ENCODE measurements around the gene CAV1.

CAV1 gene

GRCh38 chr7:116501425-116502167 lies 23.2 kb upstream of the CAV1 start:
- H3K4me3 ChIP-seq (replicated peaks; ENCODE audit: low read depth, low read length), result no peak overlapping the region
- TF ChIP-seq, protein P1, sequence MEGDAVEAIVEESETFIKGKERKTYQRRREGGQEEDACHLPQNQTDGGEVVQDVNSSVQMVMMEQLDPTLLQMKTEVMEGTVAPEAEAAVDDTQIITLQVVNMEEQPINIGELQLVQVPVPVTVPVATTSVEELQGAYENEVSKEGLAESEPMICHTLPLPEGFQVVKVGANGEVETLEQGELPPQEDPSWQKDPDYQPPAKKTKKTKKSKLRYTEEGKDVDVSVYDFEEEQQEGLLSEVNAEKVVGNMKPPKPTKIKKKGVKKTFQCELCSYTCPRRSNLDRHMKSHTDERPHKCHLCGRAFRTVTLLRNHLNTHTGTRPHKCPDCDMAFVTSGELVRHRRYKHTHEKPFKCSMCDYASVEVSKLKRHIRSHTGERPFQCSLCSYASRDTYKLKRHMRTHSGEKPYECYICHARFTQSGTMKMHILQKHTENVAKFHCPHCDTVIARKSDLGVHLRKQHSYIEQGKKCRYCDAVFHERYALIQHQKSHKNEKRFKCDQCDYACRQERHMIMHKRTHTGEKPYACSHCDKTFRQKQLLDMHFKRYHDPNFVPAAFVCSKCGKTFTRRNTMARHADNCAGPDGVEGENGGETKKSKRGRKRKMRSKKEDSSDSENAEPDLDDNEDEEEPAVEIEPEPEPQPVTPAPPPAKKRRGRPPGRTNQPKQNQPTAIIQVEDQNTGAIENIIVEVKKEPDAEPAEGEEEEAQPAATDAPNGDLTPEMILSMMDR (IDR thresholded peaks at IDR 0.05; ENCODE audit: insufficient read depth, low read length, poor library complexity, severe bottlenecking), result no peak

DNA sequence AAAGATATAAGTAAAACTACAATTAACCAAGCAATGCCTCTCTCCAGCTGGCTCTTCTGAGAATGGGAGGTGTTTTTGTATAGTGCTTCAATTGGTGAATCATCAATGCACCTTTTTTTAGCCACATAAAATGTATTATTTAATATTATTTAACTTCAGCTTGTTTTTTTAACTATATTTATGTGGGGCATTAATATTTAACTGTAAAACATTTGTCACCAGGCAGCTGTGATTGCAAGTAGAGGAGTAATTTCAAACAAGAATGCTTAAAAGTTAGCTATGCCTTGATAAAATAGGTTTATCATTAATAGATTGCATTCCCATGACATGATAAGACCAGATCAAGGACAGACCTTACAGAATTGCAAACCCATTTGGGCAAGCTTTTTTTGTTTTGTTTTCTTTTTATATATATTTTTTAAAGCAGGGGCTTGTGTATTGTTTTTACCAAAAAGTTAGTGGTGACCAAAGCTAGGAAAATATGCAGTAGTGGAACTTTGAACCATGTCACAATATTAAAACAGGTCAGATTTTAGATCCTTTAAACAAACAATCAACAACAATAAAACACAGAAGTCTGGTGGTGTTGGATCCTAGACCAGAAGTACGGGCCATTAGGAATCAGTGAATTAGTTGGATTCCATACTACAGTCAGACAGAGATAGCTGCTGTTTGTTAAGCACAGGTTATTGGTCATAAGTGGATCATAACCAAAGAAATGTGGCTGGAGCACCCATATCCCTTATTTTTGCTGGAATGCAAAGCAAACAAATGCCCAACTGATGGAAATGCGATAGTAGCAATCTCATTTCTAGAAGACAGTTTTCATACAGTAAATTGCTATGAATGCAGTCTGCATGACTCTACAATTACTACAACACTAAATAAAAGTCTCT lies 22.4 kb upstream of the CAV1 start:
- Histone ChIP-seq H3K27me3 (replicated peaks; ENCODE audit: control insufficient read depth, insufficient read depth, low read length) (peaks cover 2% of the 10 kb centered on the region), H3K4me3 (replicated peaks; ENCODE audit: low read depth, low read length) (no peak overlapping the region), H3K36me3 (ENCODE audit: control insufficient read depth, insufficient read depth, low read length) (no peaks in the 10 kb centered on the region)
- no peak for DNase-seq (ENCODE audit: extremely low read depth, insufficient read length)
- TF ChIP-seq, protein P1 (IDR thresholded peaks at IDR 0.05; ENCODE audit: insufficient read depth, low read length, poor library complexity, severe bottlenecking), result no peak

More at GRCh38 chr7:116501425-116502167, 23.2 kb upstream of the CAV1 start:
- no peak for DNase-seq (ENCODE audit: extremely low read depth, insufficient read length)
- H3K27me3 ChIP-seq (replicated peaks; ENCODE audit: control insufficient read depth, insufficient read depth, low read length), result peaks cover 2% of the 10 kb centered on the region
- H3K36me3 ChIP-seq (ENCODE audit: control insufficient read depth, insufficient read depth, low read length), result no peaks in the 10 kb centered on the region

DNA sequence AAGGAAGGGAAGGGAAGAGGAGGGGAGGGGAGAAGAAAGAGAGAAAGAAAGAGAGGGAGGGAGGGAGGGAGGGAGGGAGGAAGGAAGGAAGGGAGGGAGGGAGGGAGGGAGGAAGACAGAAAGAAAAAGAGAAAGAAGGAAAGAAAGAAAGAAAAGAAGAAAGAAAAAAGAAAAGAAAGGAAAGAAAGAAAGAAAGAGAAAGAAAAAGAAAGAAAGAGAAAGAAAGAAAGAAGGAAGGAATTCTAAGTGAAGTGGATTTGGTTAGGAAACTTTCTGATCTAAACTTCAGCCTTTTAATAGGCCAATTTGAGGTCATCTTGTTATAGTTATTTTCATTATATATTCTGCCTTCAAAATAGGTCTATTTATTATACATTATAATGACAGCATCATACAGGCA lies 21.0 kb upstream of the CAV1 start:
- Histone ChIP-seq H3K27me3 (replicated peaks; ENCODE audit: control insufficient read depth, insufficient read depth, low read length) (peaks cover 2% of the 10 kb centered on the region), H3K36me3 (ENCODE audit: control insufficient read depth, insufficient read depth, low read length) (no peaks in the 10 kb centered on the region), H3K4me3 (replicated peaks; ENCODE audit: low read depth, low read length) (no peak overlapping the region)
- DNase-seq (ENCODE audit: extremely low read depth, insufficient read length), result no peak
- TF ChIP-seq, protein P1 (IDR thresholded peaks at IDR 0.05; ENCODE audit: insufficient read depth, low read length, poor library complexity, severe bottlenecking), result no peak

- DNase-seq (ENCODE audit: extremely low read depth, insufficient read length), result no peak
- Histone ChIP-seq H3K4me3 (replicated peaks; ENCODE audit: low read depth, low read length) (no peak overlapping the region), H3K27me3 (replicated peaks; ENCODE audit: control insufficient read depth, insufficient read depth, low read length) (peaks cover 2% of the 10 kb centered on the region; the same call in 1 of the 2 replicates), H3K36me3 (ENCODE audit: control insufficient read depth, insufficient read depth, low read length) (no peaks in the 10 kb centered on the region)
- TF ChIP-seq, protein P1 (IDR thresholded peaks at IDR 0.05; ENCODE audit: insufficient read depth, low read length, poor library complexity, severe bottlenecking), result no peak
These were observed 19.6 kb upstream of the CAV1 start for GRCh38 chr7:116505278-116505677.

DNA sequence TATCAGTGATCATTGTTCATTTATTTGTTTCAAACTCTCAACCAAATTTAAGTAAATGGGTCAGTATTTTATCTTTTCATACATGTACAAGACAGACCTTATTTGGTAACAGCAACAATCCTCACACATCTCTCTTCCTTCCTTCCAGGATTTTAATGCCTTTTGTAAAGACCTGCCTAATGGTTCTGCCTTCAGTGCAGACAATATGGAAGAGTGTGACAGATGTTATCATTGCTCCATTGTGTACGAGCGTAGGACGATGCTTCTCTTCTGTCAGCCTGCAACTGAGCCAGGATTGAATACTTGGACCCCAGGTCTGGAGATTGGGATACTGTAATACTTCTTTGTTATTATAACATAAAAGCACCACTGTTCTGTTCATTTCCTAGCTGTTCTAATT lies 19.0 kb upstream of the CAV1 start:
- no peak overlapping the region for H3K4me3 ChIP-seq (replicated peaks; ENCODE audit: low read depth, low read length)
- TF ChIP-seq, protein P1 (IDR thresholded peaks at IDR 0.05; ENCODE audit: insufficient read depth, low read length, poor library complexity, severe bottlenecking), result no peak
- no peak for DNase-seq (ENCODE audit: extremely low read depth, insufficient read length)
- H3K36me3 ChIP-seq (ENCODE audit: control insufficient read depth, insufficient read depth, low read length), result no peaks in the 10 kb centered on the region
- H3K27me3 ChIP-seq (replicated peaks; ENCODE audit: control insufficient read depth, insufficient read depth, low read length), result peaks cover 2% of the 10 kb centered on the region; the same call in 1 of the 2 replicates
